Measurements from ENCODE around the gene CYP21A2.

DNA sequence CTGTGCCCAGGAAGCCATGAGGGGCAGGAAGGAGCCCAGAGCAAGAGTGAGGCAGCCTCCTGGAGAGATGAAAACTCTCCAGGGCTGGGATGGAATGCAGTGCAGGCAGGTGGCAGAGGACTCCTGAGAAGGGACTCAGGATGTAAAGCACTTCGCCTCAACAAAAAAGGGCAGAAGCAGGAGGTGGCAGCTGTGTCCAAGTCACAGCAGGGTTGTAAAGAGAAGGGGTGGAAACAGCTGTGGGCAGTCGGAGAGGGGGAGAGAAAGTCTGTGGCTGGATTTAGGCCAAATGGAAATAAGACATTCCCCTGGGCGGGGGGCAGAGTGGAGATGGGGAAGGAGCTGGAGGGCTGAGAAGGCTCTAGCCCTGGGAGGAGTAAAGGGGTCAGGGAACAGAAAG is 34.9 kb downstream of the CYP21A2 start:
- TF ChIP-seq, protein P1, sequence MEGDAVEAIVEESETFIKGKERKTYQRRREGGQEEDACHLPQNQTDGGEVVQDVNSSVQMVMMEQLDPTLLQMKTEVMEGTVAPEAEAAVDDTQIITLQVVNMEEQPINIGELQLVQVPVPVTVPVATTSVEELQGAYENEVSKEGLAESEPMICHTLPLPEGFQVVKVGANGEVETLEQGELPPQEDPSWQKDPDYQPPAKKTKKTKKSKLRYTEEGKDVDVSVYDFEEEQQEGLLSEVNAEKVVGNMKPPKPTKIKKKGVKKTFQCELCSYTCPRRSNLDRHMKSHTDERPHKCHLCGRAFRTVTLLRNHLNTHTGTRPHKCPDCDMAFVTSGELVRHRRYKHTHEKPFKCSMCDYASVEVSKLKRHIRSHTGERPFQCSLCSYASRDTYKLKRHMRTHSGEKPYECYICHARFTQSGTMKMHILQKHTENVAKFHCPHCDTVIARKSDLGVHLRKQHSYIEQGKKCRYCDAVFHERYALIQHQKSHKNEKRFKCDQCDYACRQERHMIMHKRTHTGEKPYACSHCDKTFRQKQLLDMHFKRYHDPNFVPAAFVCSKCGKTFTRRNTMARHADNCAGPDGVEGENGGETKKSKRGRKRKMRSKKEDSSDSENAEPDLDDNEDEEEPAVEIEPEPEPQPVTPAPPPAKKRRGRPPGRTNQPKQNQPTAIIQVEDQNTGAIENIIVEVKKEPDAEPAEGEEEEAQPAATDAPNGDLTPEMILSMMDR (IDR thresholded peaks at IDR 0.05; ENCODE audit: low read depth, low read length, missing input control), result no peak
- TF ChIP-seq, protein P2, sequence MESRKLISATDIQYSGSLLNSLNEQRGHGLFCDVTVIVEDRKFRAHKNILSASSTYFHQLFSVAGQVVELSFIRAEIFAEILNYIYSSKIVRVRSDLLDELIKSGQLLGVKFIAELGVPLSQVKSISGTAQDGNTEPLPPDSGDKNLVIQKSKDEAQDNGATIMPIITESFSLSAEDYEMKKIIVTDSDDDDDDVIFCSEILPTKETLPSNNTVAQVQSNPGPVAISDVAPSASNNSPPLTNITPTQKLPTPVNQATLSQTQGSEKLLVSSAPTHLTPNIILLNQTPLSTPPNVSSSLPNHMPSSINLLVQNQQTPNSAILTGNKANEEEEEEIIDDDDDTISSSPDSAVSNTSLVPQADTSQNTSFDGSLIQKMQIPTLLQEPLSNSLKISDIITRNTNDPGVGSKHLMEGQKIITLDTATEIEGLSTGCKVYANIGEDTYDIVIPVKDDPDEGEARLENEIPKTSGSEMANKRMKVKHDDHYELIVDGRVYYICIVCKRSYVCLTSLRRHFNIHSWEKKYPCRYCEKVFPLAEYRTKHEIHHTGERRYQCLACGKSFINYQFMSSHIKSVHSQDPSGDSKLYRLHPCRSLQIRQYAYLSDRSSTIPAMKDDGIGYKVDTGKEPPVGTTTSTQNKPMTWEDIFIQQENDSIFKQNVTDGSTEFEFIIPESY (IDR thresholded peaks at IDR 0.05), result no peak
- TF ChIP-seq TAF1 (conservative IDR thresholded peaks at IDR 0.05) (no peak), RXRA (IDR thresholded peaks at IDR 0.05) (no peak), RAD21 (IDR thresholded peaks at IDR 0.05) (no peak), FOXA1 (IDR thresholded peaks at IDR 0.05) (no peak), HNF4A (conservative IDR thresholded peaks at IDR 0.05) (no peak), EGR1 (IDR thresholded peaks at IDR 0.05; ENCODE audit: low read depth in 2 of 2) (no peak), SP1 (IDR thresholded peaks at IDR 0.05) (no peak)
- TF ChIP-seq, protein P3, sequence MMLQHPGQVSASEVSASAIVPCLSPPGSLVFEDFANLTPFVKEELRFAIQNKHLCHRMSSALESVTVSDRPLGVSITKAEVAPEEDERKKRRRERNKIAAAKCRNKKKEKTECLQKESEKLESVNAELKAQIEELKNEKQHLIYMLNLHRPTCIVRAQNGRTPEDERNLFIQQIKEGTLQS (IDR thresholded peaks at IDR 0.05), result no peak
- TF ChIP-seq, protein P4, sequence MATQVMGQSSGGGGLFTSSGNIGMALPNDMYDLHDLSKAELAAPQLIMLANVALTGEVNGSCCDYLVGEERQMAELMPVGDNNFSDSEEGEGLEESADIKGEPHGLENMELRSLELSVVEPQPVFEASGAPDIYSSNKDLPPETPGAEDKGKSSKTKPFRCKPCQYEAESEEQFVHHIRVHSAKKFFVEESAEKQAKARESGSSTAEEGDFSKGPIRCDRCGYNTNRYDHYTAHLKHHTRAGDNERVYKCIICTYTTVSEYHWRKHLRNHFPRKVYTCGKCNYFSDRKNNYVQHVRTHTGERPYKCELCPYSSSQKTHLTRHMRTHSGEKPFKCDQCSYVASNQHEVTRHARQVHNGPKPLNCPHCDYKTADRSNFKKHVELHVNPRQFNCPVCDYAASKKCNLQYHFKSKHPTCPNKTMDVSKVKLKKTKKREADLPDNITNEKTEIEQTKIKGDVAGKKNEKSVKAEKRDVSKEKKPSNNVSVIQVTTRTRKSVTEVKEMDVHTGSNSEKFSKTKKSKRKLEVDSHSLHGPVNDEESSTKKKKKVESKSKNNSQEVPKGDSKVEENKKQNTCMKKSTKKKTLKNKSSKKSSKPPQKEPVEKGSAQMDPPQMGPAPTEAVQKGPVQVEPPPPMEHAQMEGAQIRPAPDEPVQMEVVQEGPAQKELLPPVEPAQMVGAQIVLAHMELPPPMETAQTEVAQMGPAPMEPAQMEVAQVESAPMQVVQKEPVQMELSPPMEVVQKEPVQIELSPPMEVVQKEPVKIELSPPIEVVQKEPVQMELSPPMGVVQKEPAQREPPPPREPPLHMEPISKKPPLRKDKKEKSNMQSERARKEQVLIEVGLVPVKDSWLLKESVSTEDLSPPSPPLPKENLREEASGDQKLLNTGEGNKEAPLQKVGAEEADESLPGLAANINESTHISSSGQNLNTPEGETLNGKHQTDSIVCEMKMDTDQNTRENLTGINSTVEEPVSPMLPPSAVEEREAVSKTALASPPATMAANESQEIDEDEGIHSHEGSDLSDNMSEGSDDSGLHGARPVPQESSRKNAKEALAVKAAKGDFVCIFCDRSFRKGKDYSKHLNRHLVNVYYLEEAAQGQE (IDR thresholded peaks at IDR 0.05), result no peak
- TF ChIP-seq, protein P5, sequence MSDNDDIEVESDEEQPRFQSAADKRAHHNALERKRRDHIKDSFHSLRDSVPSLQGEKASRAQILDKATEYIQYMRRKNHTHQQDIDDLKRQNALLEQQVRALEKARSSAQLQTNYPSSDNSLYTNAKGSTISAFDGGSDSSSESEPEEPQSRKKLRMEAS (IDR thresholded peaks at IDR 0.05), result no peak

Data from liver (tissue), 3 donors.